ENCODE measurements around the gene WDFY3.

WDFY3 gene, protein sequence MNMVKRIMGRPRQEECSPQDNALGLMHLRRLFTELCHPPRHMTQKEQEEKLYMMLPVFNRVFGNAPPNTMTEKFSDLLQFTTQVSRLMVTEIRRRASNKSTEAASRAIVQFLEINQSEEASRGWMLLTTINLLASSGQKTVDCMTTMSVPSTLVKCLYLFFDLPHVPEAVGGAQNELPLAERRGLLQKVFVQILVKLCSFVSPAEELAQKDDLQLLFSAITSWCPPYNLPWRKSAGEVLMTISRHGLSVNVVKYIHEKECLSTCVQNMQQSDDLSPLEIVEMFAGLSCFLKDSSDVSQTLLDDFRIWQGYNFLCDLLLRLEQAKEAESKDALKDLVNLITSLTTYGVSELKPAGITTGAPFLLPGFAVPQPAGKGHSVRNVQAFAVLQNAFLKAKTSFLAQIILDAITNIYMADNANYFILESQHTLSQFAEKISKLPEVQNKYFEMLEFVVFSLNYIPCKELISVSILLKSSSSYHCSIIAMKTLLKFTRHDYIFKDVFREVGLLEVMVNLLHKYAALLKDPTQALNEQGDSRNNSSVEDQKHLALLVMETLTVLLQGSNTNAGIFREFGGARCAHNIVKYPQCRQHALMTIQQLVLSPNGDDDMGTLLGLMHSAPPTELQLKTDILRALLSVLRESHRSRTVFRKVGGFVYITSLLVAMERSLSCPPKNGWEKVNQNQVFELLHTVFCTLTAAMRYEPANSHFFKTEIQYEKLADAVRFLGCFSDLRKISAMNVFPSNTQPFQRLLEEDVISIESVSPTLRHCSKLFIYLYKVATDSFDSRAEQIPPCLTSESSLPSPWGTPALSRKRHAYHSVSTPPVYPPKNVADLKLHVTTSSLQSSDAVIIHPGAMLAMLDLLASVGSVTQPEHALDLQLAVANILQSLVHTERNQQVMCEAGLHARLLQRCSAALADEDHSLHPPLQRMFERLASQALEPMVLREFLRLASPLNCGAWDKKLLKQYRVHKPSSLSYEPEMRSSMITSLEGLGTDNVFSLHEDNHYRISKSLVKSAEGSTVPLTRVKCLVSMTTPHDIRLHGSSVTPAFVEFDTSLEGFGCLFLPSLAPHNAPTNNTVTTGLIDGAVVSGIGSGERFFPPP (N-terminal part only)

GRCh38 chr4:84966382-84967242, at the start of gene WDFY3:
Gene WDFY3 (minus strand): TSS chr4:84966690. CDS start chr4:84860591, 106,099 bp downstream.
- DNase-seq (ENCODE audit: extremely low read depth in 1 of 2, low read depth in 1 of 2), result no peak

- DNase-seq (ENCODE audit: extremely low read depth in 1 of 2, low read depth in 1 of 2), result no peak
Measured at GRCh38 chr4:85005865-85006377, 39.4 kb upstream of the WDFY3 start.

- DNase-seq (ENCODE audit: extremely low read depth in 1 of 2, low read depth in 1 of 2), result no peak
Measured at GRCh38 chr4:85000343-85000742, 33.9 kb upstream of the WDFY3 start.

DNA sequence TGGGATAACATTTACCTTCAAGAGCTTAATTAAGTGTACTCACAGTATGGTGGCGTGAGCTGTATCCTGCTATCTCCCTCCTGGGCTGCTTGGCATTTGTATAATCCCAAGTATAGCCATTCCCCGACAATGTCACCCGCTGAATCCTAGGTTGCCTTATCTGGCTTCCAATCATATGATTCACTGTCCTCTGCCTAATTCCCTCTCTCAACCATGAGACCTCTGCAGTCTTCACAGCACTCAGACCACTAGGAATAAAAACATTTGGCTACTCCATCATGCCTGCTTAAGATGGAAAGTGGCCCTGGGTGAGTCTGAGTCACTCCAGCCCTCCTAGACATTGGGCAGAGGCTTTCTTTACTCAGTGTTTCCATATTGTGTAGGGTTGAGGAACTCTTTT, 28.9 kb upstream of the WDFY3 start:
- DNase-seq (ENCODE audit: extremely low read depth in 1 of 2, low read depth in 1 of 2), result no peak

- no peak for DNase-seq (ENCODE audit: extremely low read depth in 1 of 2, low read depth in 1 of 2)
Measured at GRCh38 chr4:84994280-84994679, 27.8 kb upstream of the WDFY3 start.

DNA sequence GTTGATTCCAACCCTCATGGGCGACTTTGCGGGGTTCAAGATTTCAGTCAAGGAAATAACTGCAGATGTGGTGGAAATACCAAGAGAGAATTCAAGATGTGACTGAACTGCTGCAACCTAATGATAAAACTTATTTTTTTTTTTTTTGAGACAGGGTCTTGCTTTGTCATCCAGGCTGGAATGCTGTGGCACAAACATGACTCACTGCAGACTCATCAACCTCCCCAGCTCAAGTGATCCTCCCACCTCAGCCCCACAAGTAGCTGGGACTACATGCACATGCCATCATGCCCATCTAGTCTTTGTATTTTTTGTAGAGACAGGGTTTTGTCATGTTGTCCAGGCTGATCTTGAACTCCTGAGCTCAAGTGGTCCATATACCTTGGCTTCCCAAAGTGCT, 19.5 kb upstream of the WDFY3 start:
- DNase-seq (ENCODE audit: extremely low read depth in 1 of 2, low read depth in 1 of 2), result no peak

DNA sequence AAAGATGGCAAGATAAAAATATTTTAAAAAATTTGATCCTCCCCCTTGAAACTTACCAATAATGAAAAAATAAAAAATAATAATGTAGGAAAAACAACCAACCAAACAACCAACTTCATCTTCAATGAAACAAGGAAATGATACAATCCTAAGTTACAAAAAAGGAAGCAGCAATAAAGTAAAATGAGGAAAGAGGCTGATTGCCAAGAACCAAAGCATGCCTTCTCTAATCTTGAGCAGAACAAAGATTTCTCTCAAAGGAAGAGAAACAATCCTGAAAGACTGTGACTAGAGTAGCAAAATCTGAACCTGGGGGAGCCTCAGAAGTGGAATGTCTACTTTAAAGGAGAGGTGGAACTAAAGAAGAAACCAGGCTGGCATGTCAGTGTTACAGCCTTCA, 10.9 kb upstream of the WDFY3 start:
- DNase-seq (ENCODE audit: extremely low read depth in 1 of 2, low read depth in 1 of 2), result no peak

DNA sequence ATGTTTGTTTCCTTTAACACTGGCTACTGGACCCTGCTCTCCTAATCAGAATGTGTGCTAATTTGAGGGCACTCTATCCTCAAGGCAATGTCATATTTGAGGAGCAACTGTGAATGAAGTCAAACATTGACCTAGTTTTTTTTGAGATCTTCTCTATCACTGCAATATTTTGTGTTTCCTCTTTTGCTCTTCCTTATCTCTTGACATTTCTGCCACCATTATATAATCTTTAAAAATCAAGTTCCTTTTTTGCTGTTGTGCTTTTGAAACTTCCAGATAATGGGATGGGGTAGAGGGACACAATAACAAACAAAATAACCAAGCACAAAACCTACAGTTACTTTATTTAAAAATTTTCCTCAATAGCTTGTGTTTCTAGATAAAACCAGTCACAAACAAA, 7.4 kb upstream of the WDFY3 start:
- no peak for DNase-seq (ENCODE audit: extremely low read depth in 1 of 2, low read depth in 1 of 2)

DNA sequence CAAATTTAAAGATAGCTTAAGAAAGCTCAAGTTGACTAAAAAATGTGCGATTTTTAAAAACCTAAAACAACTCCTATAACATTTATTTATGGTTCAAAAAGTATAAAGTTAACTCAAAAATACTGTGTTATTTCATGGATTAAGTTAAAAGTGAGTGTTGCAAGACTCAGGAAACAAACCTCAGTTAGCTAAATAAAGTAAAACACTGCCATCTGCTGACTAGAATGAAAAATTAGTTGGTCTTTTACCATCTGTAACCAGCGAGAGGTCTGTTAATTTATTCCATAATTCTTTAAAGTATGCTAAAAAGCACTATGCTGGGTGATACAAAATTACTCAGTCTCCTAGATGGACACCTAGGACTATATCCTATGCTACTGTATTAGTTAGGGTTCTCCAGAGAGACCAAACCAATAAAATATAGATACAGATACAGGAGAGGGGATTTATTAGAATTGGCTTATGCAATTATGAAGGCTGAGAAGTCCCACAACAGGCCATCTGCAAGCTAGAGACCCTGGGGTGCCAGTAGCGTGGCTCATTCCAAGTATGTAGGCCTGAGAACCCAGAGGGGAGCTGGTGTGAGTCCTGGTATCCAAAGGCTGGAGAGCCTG, 4.9 kb upstream of the WDFY3 start:
- no peak for DNase-seq (ENCODE audit: extremely low read depth in 1 of 2, low read depth in 1 of 2)

DNA sequence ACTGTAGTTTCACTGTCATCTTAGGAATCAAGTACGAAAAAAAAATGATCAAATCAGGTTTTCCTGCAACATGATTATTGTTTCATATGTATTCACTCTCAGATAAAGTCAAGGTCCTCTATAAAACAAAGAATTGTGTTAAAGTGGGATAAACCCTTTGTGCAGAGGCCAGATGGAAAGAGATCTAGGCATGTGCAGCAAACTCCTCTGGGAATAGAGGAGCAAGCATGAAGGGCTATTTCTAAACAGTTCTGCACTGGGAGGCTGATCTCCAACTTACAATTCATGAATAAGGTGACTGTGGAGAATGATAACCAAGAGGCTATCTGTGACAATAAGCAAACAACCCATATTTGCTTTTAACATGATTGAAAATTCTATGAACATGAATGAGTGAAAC, 2.4 kb upstream of the WDFY3 start:
- no peak for DNase-seq (ENCODE audit: extremely low read depth in 1 of 2, low read depth in 1 of 2)

DNA sequence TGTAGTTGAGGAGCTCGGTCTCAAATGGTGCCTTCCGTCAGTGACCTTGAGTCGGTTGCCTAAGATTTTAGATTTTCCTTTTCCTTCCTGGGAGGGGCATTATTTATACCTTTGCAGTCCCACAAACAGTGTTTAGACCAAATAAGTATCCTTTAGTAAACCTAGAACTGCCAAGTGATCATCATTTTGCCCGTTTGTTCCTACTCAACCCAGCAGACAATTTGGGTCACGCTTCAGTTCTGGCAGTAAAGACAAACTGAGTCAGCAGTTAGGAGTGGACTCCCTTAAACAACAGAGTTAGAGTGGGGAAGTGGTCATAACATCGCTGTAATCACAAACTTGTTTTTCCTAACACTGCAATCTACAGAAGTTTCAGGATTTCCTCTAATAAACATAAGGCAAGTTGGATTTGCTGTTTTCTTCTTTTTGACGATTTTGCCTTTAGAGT, 777 bp upstream of the WDFY3 start:
- DNase-seq (ENCODE audit: extremely low read depth in 1 of 2, low read depth in 1 of 2), result no peak

GRCh38 chr4:84965553-84966381, 723 bp downstream of the WDFY3 start:
- DNase-seq (ENCODE audit: extremely low read depth in 1 of 2, low read depth in 1 of 2), result no peak

GRCh38 chr4:84964995-84965552, 1.4 kb downstream of the WDFY3 start:
- no peak for DNase-seq (ENCODE audit: extremely low read depth in 1 of 2, low read depth in 1 of 2)

DNA sequence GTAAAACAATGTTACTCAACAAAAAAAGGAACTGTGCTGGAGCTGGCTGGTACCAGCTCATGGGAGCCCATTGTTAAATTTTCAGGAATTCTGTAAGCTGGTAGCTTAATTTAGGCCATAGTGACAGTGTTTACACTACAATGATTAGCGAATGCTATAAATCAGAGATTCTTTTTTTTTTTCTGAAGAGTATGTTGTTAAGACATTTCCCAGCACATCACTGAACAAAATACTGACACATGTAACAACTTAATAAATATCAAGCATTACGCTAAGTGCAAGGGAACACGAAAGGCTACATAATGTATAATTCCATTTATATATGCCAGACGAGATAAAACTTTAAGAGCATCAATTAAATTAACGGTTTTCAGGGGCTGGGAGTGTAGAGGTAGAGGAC, 4.4 kb downstream of the WDFY3 start:
- no peak for DNase-seq (ENCODE audit: extremely low read depth in 1 of 2, low read depth in 1 of 2)

DNA sequence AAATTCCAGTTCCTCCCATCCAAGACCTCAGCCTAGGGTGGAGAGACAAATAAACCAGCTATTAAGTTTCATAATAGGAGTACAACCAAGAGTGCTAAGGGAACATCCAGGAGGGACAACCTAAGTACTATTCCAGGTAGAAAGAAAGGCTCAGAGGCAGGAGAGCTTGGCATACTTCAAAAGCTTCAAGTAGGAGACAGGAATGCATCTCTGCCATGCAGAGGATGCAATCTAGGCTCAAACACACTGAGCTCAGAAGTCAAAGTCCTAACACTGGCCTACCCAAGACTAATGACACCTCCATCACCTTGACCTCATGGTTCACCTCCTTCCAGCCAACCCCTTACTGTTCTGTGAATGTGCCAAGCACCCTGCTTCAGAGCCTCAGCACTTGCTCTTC, 8.1 kb downstream of the WDFY3 start:
- no peak for DNase-seq (ENCODE audit: extremely low read depth in 1 of 2, low read depth in 1 of 2)

DNA sequence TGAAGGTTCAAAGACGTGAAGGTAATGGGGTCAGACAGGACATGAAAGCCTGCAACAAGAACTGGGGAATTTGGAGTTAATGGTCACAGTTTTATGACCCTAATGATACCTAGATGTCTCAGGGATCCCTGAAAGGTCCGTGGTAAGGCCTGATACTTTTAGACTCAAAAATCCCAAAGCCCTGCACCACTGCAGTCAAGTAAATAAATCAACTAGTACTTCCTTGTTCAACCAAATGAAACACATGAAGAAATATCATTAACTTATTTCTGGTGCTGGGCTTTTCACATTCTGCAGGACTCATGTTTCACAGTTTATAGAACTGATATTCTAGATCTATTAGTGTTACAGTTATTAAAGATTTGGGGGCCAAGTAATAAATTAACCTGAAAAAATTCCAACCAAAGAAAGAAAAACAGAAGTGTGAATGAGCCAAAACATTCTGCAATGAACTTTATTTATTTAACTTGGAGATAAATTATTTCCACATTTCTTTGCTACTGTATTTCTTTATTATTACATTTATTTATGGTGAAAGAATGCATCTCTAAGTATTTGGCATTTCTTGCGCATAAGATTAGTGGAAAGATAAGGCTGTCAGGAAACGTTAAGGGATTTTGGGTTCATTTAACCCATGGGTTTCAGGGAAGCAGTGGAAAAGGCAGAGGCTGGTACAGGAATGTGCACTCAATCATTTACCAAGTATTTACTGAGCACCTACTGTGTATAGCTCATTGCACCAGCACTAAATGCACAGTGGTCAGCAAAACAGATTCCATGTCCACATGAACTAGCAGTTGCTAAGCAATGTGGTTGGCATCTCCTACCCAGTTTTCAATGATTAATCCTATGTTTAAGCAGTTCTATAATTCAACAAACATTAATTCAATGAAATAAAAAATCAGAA, 8.7 kb downstream of the WDFY3 start:
- DNase-seq (ENCODE audit: extremely low read depth in 1 of 2, low read depth in 1 of 2), result no peak

DNA sequence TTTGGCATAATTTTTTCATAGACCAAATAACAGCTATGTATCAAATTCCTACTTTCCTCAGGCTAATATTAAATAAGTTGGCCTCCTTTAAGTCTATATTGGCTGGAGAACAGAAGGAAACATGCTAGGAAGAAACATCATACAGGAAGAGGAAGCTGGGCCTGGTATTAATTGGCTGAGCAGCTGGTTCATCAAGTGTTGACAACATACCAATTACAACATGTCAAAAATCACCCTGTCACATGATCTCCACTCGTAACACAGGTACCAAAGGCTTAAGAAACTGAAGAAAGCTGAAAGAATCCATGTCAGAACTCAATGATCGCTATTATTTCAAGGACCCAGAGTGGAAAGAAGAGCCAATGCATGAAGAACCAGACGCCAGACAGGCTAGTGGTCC, 10.5 kb downstream of the WDFY3 start:
- no peak for DNase-seq (ENCODE audit: extremely low read depth in 1 of 2, low read depth in 1 of 2)

Measured in activated CD8-positive, alpha-beta memory T cell treated with anti-CD3 and anti-CD28 coated beads for 1 hour (primary cell).